HepG2 (cell line): ENCODE measurements around the gene GUCY2C. TPM values are rescaled to one million over a fixed set of nuclear protein-coding genes. Genes with fewer than 3 reads are reported as not detected.

Source experiments
- ETV5 ChIP-seq: IDR thresholded peaks from 2 replicates; pipeline ENCODE4 v1.6.1; 2018; ENCODE audit warnings: missing biosample characterization, missing genetic modification reagents, inconsistent platforms, borderline replicate concordance
- HMG20B ChIP-seq: conservative IDR thresholded peaks from 2 replicates; pipeline ENCODE4 v1.6.1; 2016; ENCODE audit warnings: missing genetic modification reagents, missing compliant biosample characterization
- MTERF4 ChIP-seq: sonication (generic); formaldehyde crosslinking; IDR thresholded peaks from 2 replicates; pipeline ENCODE4 v1.8.0; 2023; ENCODE audit warnings: mild to moderate bottlenecking, missing genetic modification reagents
- NR0B2 ChIP-seq: sonication (generic); formaldehyde crosslinking; IDR thresholded peaks from 2 replicates; pipeline ENCODE4 v1.4.0; 2020; ENCODE audit warnings: mild to moderate bottlenecking, missing genetic modification reagents
- SMC3 ChIP-seq: IDR thresholded peaks from 2 replicates; pipeline ENCODE4 v1.6.1; 2011; ENCODE audit warnings: low read length, improper control_type of control experiment
- SRY ChIP-seq: sonication (generic); formaldehyde crosslinking; IDR thresholded peaks from 2 replicates; pipeline ENCODE4 v1.8.0; 2022; ENCODE audit warnings: mild to moderate bottlenecking, missing genetic modification reagents
- STAG1 ChIP-seq: sonication (generic); formaldehyde crosslinking; IDR thresholded peaks from 2 replicates; pipeline ENCODE4 v1.4.0; 2020; ENCODE audit warnings: missing genetic modification reagents
- TIGD3 ChIP-seq: sonication (generic); formaldehyde crosslinking; IDR thresholded peaks from 2 replicates; pipeline ENCODE4 v1.5.1; 2020; ENCODE audit warnings: mild to moderate bottlenecking, missing genetic modification reagents, borderline replicate concordance
- ZBTB26 ChIP-seq: IDR thresholded peaks from 2 replicates; pipeline ENCODE4 v1.6.1; 2016; ENCODE audit warnings: missing compliant biosample characterization, missing genetic modification reagents, borderline replicate concordance
- ZBTB33 ChIP-seq: sonication (generic); formaldehyde crosslinking; IDR thresholded peaks from 2 replicates; pipeline ENCODE4 v1.4.0; 2020; ENCODE audit warnings: missing genetic modification reagents
- ZFP41 ChIP-seq: sonication (generic); formaldehyde crosslinking; IDR thresholded peaks from 2 replicates; pipeline ENCODE4 v1.4.0; 2020; ENCODE audit warnings: mild to moderate bottlenecking, missing genetic modification reagents, borderline replicate concordance
- ZNF407 ChIP-seq: sonication (generic); formaldehyde crosslinking; IDR thresholded peaks from one replicate; pipeline ENCODE4 v1.5.1; 2020; ENCODE audit warnings: mild to moderate bottlenecking, missing genetic modification reagents; ENCODE audit errors: not compliant biosample characterization
- ZNF672 ChIP-seq: sonication (generic); formaldehyde crosslinking; IDR thresholded peaks from 2 replicates; pipeline ENCODE4 v1.8.1; 2022; ENCODE audit warnings: missing genetic modification reagents
- polyA plus RNA-seq, 8 experiments: library from polyadenylated mRNA; depleted of rRNA in 3 of 8; stranded (reverse) in 7 of 8; unstranded in 1 of 8; fragments of >200 nt; fragmentation: Illumina TruSeq in 4 of 8; extraction: Trizol in 4 of 8; gene quantifications; 2 replicates each; pipeline versions ENCODE4 v1.2.1 to v1.2.3, GENCODE V29; 2011 to 2016; ENCODE audit warnings: low read depth in 4 of 8, missing spikeins in 1 of 8, mixed read lengths in 1 of 8; ENCODE audit not compliant: insufficient read depth in 1 of 8
- total RNA-seq, 5 experiments: library from RNA; depleted of rRNA; stranded (reverse); fragments of >200 nt; fragmentation: Illumina TruSeq; extraction: Trizol; gene quantifications; 2 replicates each; pipeline ENCODE4 v1.2.3, GENCODE V29; 2016; ENCODE audit warnings: low read depth in 1 of 5

GUCY2C gene
- total and polyA plus RNA-seq, 2 of the 13 experiments (the other 11 are each of a cell fraction or from before 2014, with no cell fraction given): not detected

- TF ChIP-seq MTERF4: no peak
- no peak for TF ChIP-seq ZNF672 (CRISPR knock-in tag)
- no peak for TF ChIP-seq ZBTB33
- no peak for TF ChIP-seq ETV5 (CRISPR knock-in tag)
- TF ChIP-seq NR0B2 (CRISPR knock-in tag): no peak
- no peak for TF ChIP-seq ZFP41
- no peak for TF ChIP-seq HMG20B (CRISPR knock-in tag)
- TF ChIP-seq ZNF407: no peak
- TF ChIP-seq SMC3: peak; percentile 84
- TF ChIP-seq SRY: no peak
- TF ChIP-seq ZBTB26: no peak
- TF ChIP-seq STAG1 (CRISPR knock-in tag): peak; percentile 41
- no peak for TF ChIP-seq TIGD3 (CRISPR knock-in tag)
Observed at GRCh38 chr12:14716848-14717444, 20.5 kb upstream of the GUCY2C start (continued).
